ENCODE results near the gene ANKS3. TPM values are rescaled to one million over a fixed set of nuclear protein-coding genes. Genes with fewer than 3 reads are reported as not detected.

Gene ANKS3
- total and polyA plus RNA-seq, 2 donors (not counting 1 experiment from before 2014, with no cell fraction given) = 26.5 to 31.9 TPM

- no peaks in the 10 kb centered on the region for H3K9me3 ChIP-seq (ENCODE audit: control extremely low read depth in 1 of 3, control insufficient read depth in 2 of 3, insufficient read depth in 1 of 3, low read length in 2 of 3)
- TF ChIP-seq EZH2 (IDR thresholded peaks at IDR 0.05; ENCODE audit: borderline replicate concordance, insufficient read depth, low read depth, low read length, poor library complexity, severe bottlenecking) (no peak), CTCF (IDR thresholded peaks at IDR 0.05) (no peak)
- intact Hi-C loops (cut with micrococcal nuclease) = no loop called here
- no peak overlapping the region for H3K4me2 ChIP-seq (replicated peaks; ENCODE audit: low read depth, low read length, poor library complexity, severe bottlenecking)
- DNase-seq (no peak), ATAC-seq (ENCODE audit: low read depth) (no peak)
- H3K4me1 ChIP-seq (ENCODE audit: control insufficient read depth in 2 of 2, insufficient read depth in 2 of 2, low read length in 2 of 2) = no peaks in the 10 kb centered on the region
- POLR2A ChIA-PET = no interaction called here
- H3K79me2 ChIP-seq (ENCODE audit: control insufficient read depth, insufficient read depth, low read length) = peaks cover 10% of the 10 kb centered on the region
- Mint-ChIP-seq H3K4me3 (no peak overlapping the region), H3K27me3 (no peaks in the 10 kb centered on the region), H3K27ac (no peak overlapping the region), H3K4me1 (no peaks in the 10 kb centered on the region), H3K9me3 (ENCODE audit: insufficient read depth) (no peaks in the 10 kb centered on the region)
- no peaks in the 10 kb centered on the region for H3K27me3 ChIP-seq (replicated peaks in 1 of 4; ENCODE audit: control extremely low read depth in 1 of 4, control insufficient read depth in 3 of 4, insufficient read depth in 4 of 4, low read length in 3 of 4)
- no peak overlapping the region for H3K4me3 ChIP-seq (ENCODE audit: control extremely low read depth in 1 of 5, extremely low read depth in 1 of 5, insufficient read depth in 1 of 5, low read depth in 2 of 5, low read length in 4 of 5)
- CTCF ChIA-PET = no interaction called here
- H2AFZ ChIP-seq (ENCODE audit: insufficient read depth, low read depth, low read length, poor library complexity, severe bottlenecking) = no peak overlapping the region
- H3K9ac ChIP-seq (ENCODE audit: low read length) = no peak overlapping the region
- peaks cover 25% of the 10 kb centered on the region for H4K20me1 ChIP-seq (ENCODE audit: control insufficient read depth, insufficient read depth, low read length, poor library complexity, severe bottlenecking)
- H3K27ac ChIP-seq (ENCODE audit: low read length in 2 of 2) = no peak overlapping the region
- H3K36me3 ChIP-seq (replicated peaks in 1 of 2; ENCODE audit: control extremely low read depth in 1 of 2, control insufficient read depth in 1 of 2, extremely low read depth in 1 of 2, insufficient read depth in 2 of 2, low read length in 1 of 2) = peaks cover 0 to 35% of the 10 kb centered on the region in 2 experiments
- WGBS (ENCODE audit: insufficient coverage) = 70% methylated on average over 21 of the region's 23 CpGs
Observed at GRCh38 chr16:4675864-4676786, 57.9 kb downstream of the ANKS3 start.

DNA sequence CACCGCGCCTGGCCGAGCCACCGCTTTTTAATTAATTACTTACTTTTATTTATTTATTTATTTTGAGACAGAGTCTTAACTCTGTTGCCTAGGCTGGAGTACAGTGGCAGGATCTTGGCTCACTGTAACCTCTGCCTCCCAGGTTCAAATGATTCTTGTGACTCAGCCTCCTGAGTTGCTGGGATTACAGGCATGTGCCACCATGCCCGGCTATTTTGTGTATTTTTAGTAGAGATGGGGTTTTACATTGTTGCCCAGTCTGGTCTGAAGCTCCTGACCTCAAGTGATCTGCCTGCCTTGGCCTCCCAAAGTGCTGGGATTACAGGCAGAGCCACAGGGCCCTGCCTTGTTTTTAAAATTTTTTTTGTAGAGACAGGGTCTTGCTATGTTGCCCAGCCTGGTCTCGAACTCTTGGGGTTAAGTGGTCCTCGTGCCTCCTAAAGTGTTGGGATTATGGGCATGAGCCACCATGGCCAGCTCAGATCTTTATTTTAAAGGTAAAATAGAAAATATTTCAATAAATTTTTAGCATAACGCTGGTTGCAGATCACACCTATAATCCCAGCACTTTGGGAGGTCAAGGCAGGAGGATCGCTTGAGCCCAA lies 59.0 kb downstream of the ANKS3 start:
- peaks cover 0 to 41% of the 10 kb centered on the region in 2 experiments for H3K36me3 ChIP-seq (replicated peaks in 1 of 2; ENCODE audit: control extremely low read depth in 1 of 2, control insufficient read depth in 1 of 2, extremely low read depth in 1 of 2, insufficient read depth in 2 of 2, low read length in 1 of 2)
- no peaks in the 10 kb centered on the region for H3K27me3 ChIP-seq (replicated peaks in 1 of 4; ENCODE audit: control extremely low read depth in 1 of 4, control insufficient read depth in 3 of 4, insufficient read depth in 4 of 4, low read length in 3 of 4)
- no peaks in the 10 kb centered on the region for H3K4me1 ChIP-seq (ENCODE audit: control insufficient read depth in 2 of 2, insufficient read depth in 2 of 2, low read length in 2 of 2)
- no peak overlapping the region for H3K27ac Mint-ChIP-seq
- no peak overlapping the region for H3K27ac ChIP-seq (ENCODE audit: low read length in 2 of 2)
- no peaks in the 10 kb centered on the region for H3K9me3 ChIP-seq (ENCODE audit: control extremely low read depth in 1 of 3, control insufficient read depth in 2 of 3, insufficient read depth in 1 of 3, low read length in 2 of 3)
- no peak overlapping the region for H3K4me3 ChIP-seq (ENCODE audit: control extremely low read depth in 1 of 5, extremely low read depth in 1 of 5, insufficient read depth in 1 of 5, low read depth in 2 of 5, low read length in 4 of 5)
- no peak overlapping the region for H3K4me3 Mint-ChIP-seq
- POLR2A ChIA-PET = no interaction called here
- DNase-seq (no peak), ATAC-seq (ENCODE audit: low read depth) (no peak)
- WGBS (ENCODE audit: insufficient coverage) = 100% methylated on average over 3 of the region's 9 CpGs
- peaks cover 10% of the 10 kb centered on the region for H3K79me2 ChIP-seq (ENCODE audit: control insufficient read depth, insufficient read depth, low read length)
- no peak overlapping the region for H3K4me2 ChIP-seq (replicated peaks; ENCODE audit: low read depth, low read length, poor library complexity, severe bottlenecking)
- H3K9ac ChIP-seq (ENCODE audit: low read length) = no peak overlapping the region
- TF ChIP-seq EZH2 (IDR thresholded peaks at IDR 0.05; ENCODE audit: borderline replicate concordance, insufficient read depth, low read depth, low read length, poor library complexity, severe bottlenecking) (no peak), CTCF (IDR thresholded peaks at IDR 0.05) (no peak)
- no peak overlapping the region for H2AFZ ChIP-seq (ENCODE audit: insufficient read depth, low read depth, low read length, poor library complexity, severe bottlenecking)
- no peaks in the 10 kb centered on the region for H3K4me1 Mint-ChIP-seq
- H4K20me1 ChIP-seq (ENCODE audit: control insufficient read depth, insufficient read depth, low read length, poor library complexity, severe bottlenecking) = peaks cover 25% of the 10 kb centered on the region
- CTCF ChIA-PET = no interaction called here
- intact Hi-C loops (cut with micrococcal nuclease) = no loop called here
- H3K27me3 Mint-ChIP-seq = no peaks in the 10 kb centered on the region
- no peaks in the 10 kb centered on the region for H3K9me3 Mint-ChIP-seq (ENCODE audit: insufficient read depth)
